ENCODE data around the gene MUC6. TPM values are rescaled to one million over a fixed set of nuclear protein-coding genes. Genes with fewer than 3 reads are reported as not detected.

MUC6 gene
- total RNA-seq, 1 donor from 2014 or later: not detected

DNA sequence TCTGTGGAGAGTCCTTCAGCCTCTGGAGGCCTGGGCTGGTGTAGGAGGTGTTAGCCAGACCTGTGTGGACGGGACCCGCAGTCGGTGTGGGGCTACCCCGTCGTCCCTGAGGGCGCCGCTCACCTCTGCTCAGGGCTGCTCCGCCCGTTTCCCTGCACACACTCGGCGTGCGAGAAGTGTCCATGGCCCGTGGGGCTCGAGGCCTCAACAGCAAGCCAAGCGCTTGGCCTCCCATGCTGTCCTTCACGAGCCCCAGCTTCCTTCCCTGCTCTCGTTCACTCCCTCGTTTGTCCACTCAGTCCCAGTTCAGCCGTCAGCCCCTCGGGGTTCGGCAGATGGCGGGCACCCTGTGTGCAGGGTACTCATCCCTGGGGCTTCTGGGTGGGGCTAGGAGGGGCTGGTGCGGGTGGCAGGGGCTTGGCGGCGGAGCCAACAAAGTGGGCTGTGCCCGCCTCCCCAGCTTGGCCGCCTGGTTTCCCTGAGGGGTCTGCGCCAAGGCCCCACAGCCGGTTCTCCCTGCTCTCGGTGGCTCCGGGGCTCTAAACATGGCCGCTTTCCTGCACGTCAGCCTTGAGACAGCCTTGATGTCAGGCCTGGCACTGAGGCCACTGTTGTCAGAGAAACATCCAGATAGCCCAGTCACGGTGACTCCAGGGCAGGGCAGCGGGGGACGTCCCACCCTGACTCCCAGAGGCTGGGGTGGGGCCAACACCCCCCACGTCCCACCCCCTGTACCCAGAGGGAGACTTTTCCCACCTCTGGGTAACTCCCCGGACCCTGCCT lies 3.3 kb downstream of the MUC6 start:
- Mint-ChIP-seq H3K27me3 (ENCODE audit: low read depth) (no peaks in the 10 kb centered on the region), H3K4me3 (ENCODE audit: unreplicated experiment) (no peak overlapping the region), H3K27ac (ENCODE audit: unreplicated experiment) (peak overlapping the region; percentile 49), H3K9me3 (ENCODE audit: low read depth) (no peaks in the 10 kb centered on the region), H3K4me1 (ENCODE audit: low read depth) (no peaks in the 10 kb centered on the region), H3K36me3 (ENCODE audit: low read depth) (no peaks in the 10 kb centered on the region)
- TF ChIP-seq, protein P1, sequence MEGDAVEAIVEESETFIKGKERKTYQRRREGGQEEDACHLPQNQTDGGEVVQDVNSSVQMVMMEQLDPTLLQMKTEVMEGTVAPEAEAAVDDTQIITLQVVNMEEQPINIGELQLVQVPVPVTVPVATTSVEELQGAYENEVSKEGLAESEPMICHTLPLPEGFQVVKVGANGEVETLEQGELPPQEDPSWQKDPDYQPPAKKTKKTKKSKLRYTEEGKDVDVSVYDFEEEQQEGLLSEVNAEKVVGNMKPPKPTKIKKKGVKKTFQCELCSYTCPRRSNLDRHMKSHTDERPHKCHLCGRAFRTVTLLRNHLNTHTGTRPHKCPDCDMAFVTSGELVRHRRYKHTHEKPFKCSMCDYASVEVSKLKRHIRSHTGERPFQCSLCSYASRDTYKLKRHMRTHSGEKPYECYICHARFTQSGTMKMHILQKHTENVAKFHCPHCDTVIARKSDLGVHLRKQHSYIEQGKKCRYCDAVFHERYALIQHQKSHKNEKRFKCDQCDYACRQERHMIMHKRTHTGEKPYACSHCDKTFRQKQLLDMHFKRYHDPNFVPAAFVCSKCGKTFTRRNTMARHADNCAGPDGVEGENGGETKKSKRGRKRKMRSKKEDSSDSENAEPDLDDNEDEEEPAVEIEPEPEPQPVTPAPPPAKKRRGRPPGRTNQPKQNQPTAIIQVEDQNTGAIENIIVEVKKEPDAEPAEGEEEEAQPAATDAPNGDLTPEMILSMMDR (IDR thresholded peaks at IDR 0.05): no peak
- no peak for DNase-seq (ENCODE audit: low spot score)

DNA sequence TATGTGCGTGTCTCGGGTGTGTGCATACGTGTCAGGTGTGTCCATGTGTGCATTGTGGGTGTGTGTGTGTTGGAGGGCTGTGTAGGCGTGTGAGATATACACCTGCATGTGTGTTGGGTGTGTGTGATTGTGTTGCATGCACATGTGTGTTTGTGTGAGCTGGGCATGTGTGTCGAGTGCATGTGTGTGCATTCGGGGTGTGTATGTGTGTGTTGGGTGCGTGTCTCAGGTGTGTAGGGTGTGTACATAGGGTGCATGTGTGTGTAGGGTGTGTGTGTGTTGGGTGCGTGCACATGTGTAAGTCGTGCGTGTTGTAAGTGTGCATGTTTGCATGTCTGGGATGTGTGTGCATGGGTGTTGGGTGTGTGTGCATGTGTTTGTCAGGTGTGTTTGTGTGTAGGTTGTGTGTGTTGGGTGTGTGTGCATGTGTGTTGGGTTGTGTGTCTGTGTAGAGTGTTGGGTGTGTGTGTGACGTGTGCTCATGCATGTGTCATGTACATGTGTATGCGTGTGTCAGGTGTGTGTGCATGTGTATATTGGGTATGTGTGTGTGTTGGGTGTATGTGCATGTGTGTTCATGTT lies 4.1 kb downstream of the MUC6 start:
- Mint-ChIP-seq H3K9me3 (ENCODE audit: low read depth) (no peaks in the 10 kb centered on the region), H3K36me3 (ENCODE audit: low read depth) (no peaks in the 10 kb centered on the region), H3K4me1 (ENCODE audit: low read depth) (no peaks in the 10 kb centered on the region), H3K27me3 (ENCODE audit: low read depth) (no peaks in the 10 kb centered on the region), H3K27ac (ENCODE audit: unreplicated experiment) (no peak overlapping the region), H3K4me3 (ENCODE audit: unreplicated experiment) (no peak overlapping the region)
- TF ChIP-seq, protein P1 (IDR thresholded peaks at IDR 0.05): no peak
- no peak for DNase-seq (ENCODE audit: low spot score)

DNA sequence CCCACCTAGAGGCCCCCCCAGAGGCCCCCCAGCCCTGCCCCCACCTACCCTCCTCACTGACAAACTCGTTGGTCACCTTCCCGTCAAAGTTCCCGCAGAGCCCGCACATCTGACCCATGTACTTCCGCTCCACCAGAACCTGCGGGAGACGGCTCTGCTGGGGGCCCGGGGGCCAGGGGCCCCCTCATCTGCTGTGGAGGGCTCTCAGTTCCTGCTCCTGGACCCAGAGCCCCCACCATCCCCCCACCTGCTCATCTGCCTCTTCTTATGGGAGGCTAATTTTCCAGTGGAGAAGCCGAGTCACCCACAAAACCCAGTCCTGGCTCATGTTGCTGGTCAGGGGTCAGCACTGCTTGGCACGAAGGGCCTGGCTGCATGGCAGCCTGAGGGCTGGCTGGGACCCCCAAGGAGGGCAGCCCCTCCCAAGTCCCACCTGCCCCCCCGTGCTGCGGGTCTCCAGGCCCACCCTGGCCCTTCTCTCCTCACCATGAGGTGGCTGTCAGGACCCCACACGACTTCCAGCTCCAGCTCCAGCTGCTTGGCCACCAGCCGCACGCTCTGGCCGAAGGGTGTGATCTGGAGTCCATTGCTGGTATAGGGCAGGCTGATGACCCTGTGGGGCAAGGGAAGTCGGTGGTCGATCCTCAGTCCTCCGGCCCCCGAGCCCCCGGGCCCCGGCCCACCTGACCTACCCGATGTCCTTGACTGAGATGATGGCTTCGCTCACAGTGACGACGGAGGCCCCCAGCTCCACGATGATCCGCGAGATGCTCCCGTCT lies 5.2 kb downstream of the MUC6 start:
- Mint-ChIP-seq H3K9me3 (ENCODE audit: low read depth) (no peaks in the 10 kb centered on the region), H3K4me1 (ENCODE audit: low read depth) (no peaks in the 10 kb centered on the region), H3K4me3 (ENCODE audit: unreplicated experiment) (no peak overlapping the region), H3K36me3 (ENCODE audit: low read depth) (no peaks in the 10 kb centered on the region), H3K27me3 (ENCODE audit: low read depth) (no peaks in the 10 kb centered on the region), H3K27ac (ENCODE audit: unreplicated experiment) (no peak overlapping the region)
- TF ChIP-seq, protein P1 (IDR thresholded peaks at IDR 0.05): no peak
- DNase-seq (ENCODE audit: low spot score): no peak

DNA sequence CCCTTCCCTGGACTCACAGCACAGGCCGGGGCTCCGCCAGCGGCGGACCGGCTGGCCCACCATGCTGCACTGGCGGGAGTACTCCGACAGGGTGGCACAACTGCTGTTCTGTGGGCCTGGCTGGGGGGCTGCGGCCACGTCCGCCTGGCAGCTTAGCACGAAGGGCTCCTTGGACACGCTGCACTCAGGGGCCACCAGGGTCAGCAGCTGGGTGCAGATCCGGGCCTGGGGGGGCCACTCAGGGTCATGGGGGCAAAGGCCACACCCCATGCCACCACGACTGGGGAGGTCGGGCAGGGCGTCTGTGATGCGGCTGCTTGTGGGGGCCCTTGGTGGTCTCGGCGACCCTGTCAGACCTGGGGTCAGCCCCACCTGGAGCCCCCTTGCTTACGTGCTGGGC lies 6.0 kb downstream of the MUC6 start:
- Mint-ChIP-seq H3K4me3 (ENCODE audit: unreplicated experiment) (no peak overlapping the region), H3K9me3 (ENCODE audit: low read depth) (no peaks in the 10 kb centered on the region), H3K27me3 (ENCODE audit: low read depth) (no peaks in the 10 kb centered on the region), H3K27ac (ENCODE audit: unreplicated experiment) (no peak overlapping the region), H3K4me1 (ENCODE audit: low read depth) (no peaks in the 10 kb centered on the region), H3K36me3 (ENCODE audit: low read depth) (no peaks in the 10 kb centered on the region)
- TF ChIP-seq, protein P1 (IDR thresholded peaks at IDR 0.05): no peak
- DNase-seq (ENCODE audit: low spot score): no peak

DNA sequence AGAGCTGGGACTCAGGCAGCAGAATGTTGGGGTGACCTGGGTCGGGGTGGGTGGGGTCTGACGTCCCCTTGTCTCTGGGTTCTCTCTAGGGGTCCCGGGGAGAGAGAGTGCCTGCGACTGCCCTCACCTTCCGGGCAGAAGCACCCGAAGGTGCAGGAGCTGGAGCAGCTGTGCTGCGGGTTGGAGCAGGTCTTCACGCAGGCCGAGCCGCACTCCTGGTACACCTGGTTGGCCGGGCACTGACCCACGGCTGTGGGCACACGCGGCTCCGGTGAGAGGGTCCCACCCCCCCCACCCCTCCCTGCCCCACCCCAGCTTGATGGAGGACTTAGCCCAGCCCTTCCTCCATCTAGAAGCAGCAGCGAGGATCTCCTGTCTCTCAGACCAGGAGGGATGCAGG lies 6.4 kb downstream of the MUC6 start:
- Mint-ChIP-seq H3K27ac (ENCODE audit: unreplicated experiment) (no peak overlapping the region), H3K36me3 (ENCODE audit: low read depth) (no peaks in the 10 kb centered on the region), H3K4me3 (ENCODE audit: unreplicated experiment) (no peak overlapping the region), H3K4me1 (ENCODE audit: low read depth) (no peaks in the 10 kb centered on the region), H3K27me3 (ENCODE audit: low read depth) (no peaks in the 10 kb centered on the region), H3K9me3 (ENCODE audit: low read depth) (no peaks in the 10 kb centered on the region)
- DNase-seq (ENCODE audit: low spot score): no peak
- TF ChIP-seq, protein P1 (IDR thresholded peaks at IDR 0.05): no peak

Measured in chondrocyte (in vitro differentiated cells).